Stimulated activated effector memory CD8-positive, alpha-beta T cell treated with anti-CD3 and anti-CD28 coated beads, Interleukin-12 subunit alpha, Interleukin-12 subunit beta, amount 100 ng/mL, for 72 hours (primary cell): Measurements from ENCODE around the gene ERCC1.

Experiments used
- ATAC-seq: fragments of 150-1000 bp; cut with Tn5 transposase; 2 replicates; pipeline ENCODE4 v1.10.0; 2021
- DNase-seq, 2 donors: peaks; one replicate each; pipeline ENCODE4 v3.0.0; 2021 to 2022; ENCODE audit warnings: low spot score in 2 of 2
- H3K27ac Mint-ChIP-seq: one replicate; pipeline ENCODE4 v1.8.0; 2022; ENCODE audit warnings: mild to moderate bottlenecking, mixed read lengths
- H3K36me3 Mint-ChIP-seq: one replicate; pipeline ENCODE4 v1.8.0; 2022; ENCODE audit warnings: mild to moderate bottlenecking, mixed read lengths
- H3K4me1 Mint-ChIP-seq: one replicate; pipeline ENCODE4 v1.8.0; 2022; ENCODE audit warnings: mixed read lengths
- H3K4me3 Mint-ChIP-seq: one replicate; pipeline ENCODE4 v1.8.0; 2022; ENCODE audit warnings: mild to moderate bottlenecking, mixed read lengths
- H3K9me3 Mint-ChIP-seq: one replicate; pipeline ENCODE4 v1.8.0; 2022; ENCODE audit warnings: mixed read lengths

The ERCC1 gene

GRCh38 chr19:45391346-45391745, 32.4 kb downstream of the ERCC1 start:
- H3K36me3 Mint-ChIP-seq, result peaks cover 5% of the 10 kb centered on the region
- H3K27ac Mint-ChIP-seq, result no peak overlapping the region
- ATAC-seq (peak; percentile 42), DNase-seq (no peak)
- H3K9me3 Mint-ChIP-seq, result no peaks in the 10 kb centered on the region
- H3K4me1 Mint-ChIP-seq, result no peaks in the 10 kb centered on the region
- no peak overlapping the region for H3K4me3 Mint-ChIP-seq

GRCh38 chr19:45385392-45386221, 38.1 kb downstream of the ERCC1 start:
- H3K27ac Mint-ChIP-seq, result no peak overlapping the region
- no peak for DNase-seq
- H3K4me1 Mint-ChIP-seq, result no peaks in the 10 kb centered on the region
- no peak overlapping the region for H3K4me3 Mint-ChIP-seq
- ATAC-seq, result peak; percentile 44
- H3K9me3 Mint-ChIP-seq, result no peaks in the 10 kb centered on the region
- no peaks in the 10 kb centered on the region for H3K36me3 Mint-ChIP-seq

GRCh38 chr19:45382426-45382825, 41.3 kb downstream of the ERCC1 start:
- H3K4me1 Mint-ChIP-seq, result peaks cover 11% of the 10 kb centered on the region
- H3K36me3 Mint-ChIP-seq, result no peaks in the 10 kb centered on the region
- no peaks in the 10 kb centered on the region for H3K9me3 Mint-ChIP-seq

GRCh38 chr19:45380107-45380506, 43.6 kb downstream of the ERCC1 start:
- H3K36me3 Mint-ChIP-seq, result no peaks in the 10 kb centered on the region
- H3K9me3 Mint-ChIP-seq, result no peaks in the 10 kb centered on the region
- ATAC-seq (no peak), DNase-seq (no peak)
- H3K27ac Mint-ChIP-seq, result no peak overlapping the region
- H3K4me3 Mint-ChIP-seq, result no peak overlapping the region
- peaks cover 11% of the 10 kb centered on the region for H3K4me1 Mint-ChIP-seq

More at GRCh38 chr19:45382426-45382825, 41.3 kb downstream of the ERCC1 start:
- no peak overlapping the region for H3K4me3 Mint-ChIP-seq
- peak overlapping the region; percentile 48 for H3K27ac Mint-ChIP-seq
- DNase-seq, result no peak
- no peak for ATAC-seq

GRCh38 chr19:45376045-45376724, 47.5 kb downstream of the ERCC1 start:
- Mint-ChIP-seq H3K9me3 (no peaks in the 10 kb centered on the region), H3K27ac (peak overlapping the region; percentile 64), H3K4me1 (peaks cover 11% of the 10 kb centered on the region), H3K36me3 (no peaks in the 10 kb centered on the region), H3K4me3 (no peak overlapping the region)
- ATAC-seq, result no peak
- DNase-seq, result no peak

GRCh38 chr19:45370410-45371204, 53.1 kb downstream of the ERCC1 start, which contains the start of gene ERCC2:
Gene ERCC2 (minus strand): TSS chr19:45370573. CDS start chr19:45370540, 33 bp downstream.
- DNase-seq (peak; percentile 99 to 100), ATAC-seq (peak; percentile 99)
- Mint-ChIP-seq H3K36me3 (peaks cover 6% of the 10 kb centered on the region), H3K9me3 (no peaks in the 10 kb centered on the region), H3K4me3 (peak within 1 kb of the TSS; percentile 69), H3K4me1 (peaks cover 11% of the 10 kb centered on the region), H3K27ac (peak within 1 kb of the TSS; percentile 93)

GRCh38 chr19:45368737-45369340, 54.9 kb downstream of the ERCC1 start:
- H3K4me1 Mint-ChIP-seq, result peaks cover 11% of the 10 kb centered on the region
- DNase-seq (no peak), ATAC-seq (no peak)
- H3K36me3 Mint-ChIP-seq, result peaks cover 6% of the 10 kb centered on the region
- no peaks in the 10 kb centered on the region for H3K9me3 Mint-ChIP-seq
- H3K27ac Mint-ChIP-seq, result no peak overlapping the region
- peak overlapping the region; percentile 37 for H3K4me3 Mint-ChIP-seq

- Mint-ChIP-seq H3K27ac (no peak overlapping the region), H3K4me3 (peak overlapping the region; percentile 37), H3K4me1 (peaks cover 11% of the 10 kb centered on the region), H3K9me3 (no peaks in the 10 kb centered on the region), H3K36me3 (peaks cover 6% of the 10 kb centered on the region)
- no peak for DNase-seq
- ATAC-seq, result no peak
Observed at GRCh38 chr19:45368127-45368526, 55.6 kb downstream of the ERCC1 start.

GRCh38 chr19:45364696-45365095, 59.0 kb downstream of the ERCC1 start:
- ATAC-seq (no peak), DNase-seq (no peak)
- Mint-ChIP-seq H3K9me3 (no peaks in the 10 kb centered on the region), H3K36me3 (peaks cover 7% of the 10 kb centered on the region), H3K27ac (no peak overlapping the region), H3K4me3 (no peak overlapping the region), H3K4me1 (peaks cover 6% of the 10 kb centered on the region)

GRCh38 chr19:45363861-45364459, 59.8 kb downstream of the ERCC1 start:
- H3K4me1 Mint-ChIP-seq, result peaks cover 4% of the 10 kb centered on the region
- ATAC-seq, result no peak
- DNase-seq, result no peak
- no peak overlapping the region for H3K4me3 Mint-ChIP-seq
- peaks cover 15% of the 10 kb centered on the region for H3K36me3 Mint-ChIP-seq
- no peaks in the 10 kb centered on the region for H3K9me3 Mint-ChIP-seq
- no peak overlapping the region for H3K27ac Mint-ChIP-seq

GRCh38 chr19:45362291-45362690, 61.4 kb downstream of the ERCC1 start:
- no peak overlapping the region for H3K4me3 Mint-ChIP-seq
- no peak for DNase-seq
- H3K36me3 Mint-ChIP-seq, result peaks cover 26% of the 10 kb centered on the region
- H3K4me1 Mint-ChIP-seq, result no peaks in the 10 kb centered on the region
- H3K27ac Mint-ChIP-seq, result peak overlapping the region; percentile 32
- ATAC-seq, result no peak
- H3K9me3 Mint-ChIP-seq, result no peaks in the 10 kb centered on the region

- H3K9me3 Mint-ChIP-seq, result no peaks in the 10 kb centered on the region
- ATAC-seq (no peak), DNase-seq (no peak)
- H3K4me3 Mint-ChIP-seq, result no peak overlapping the region
- no peaks in the 10 kb centered on the region for H3K4me1 Mint-ChIP-seq
- peak overlapping the region; percentile 32 for H3K27ac Mint-ChIP-seq
- peaks cover 26% of the 10 kb centered on the region for H3K36me3 Mint-ChIP-seq
Observed at GRCh38 chr19:45361608-45362007, 62.1 kb downstream of the ERCC1 start.

- ATAC-seq (no peak), DNase-seq (no peak)
- H3K36me3 Mint-ChIP-seq, result peaks cover 32% of the 10 kb centered on the region
- H3K27ac Mint-ChIP-seq, result peak overlapping the region; percentile 63
- no peak overlapping the region for H3K4me3 Mint-ChIP-seq
- H3K4me1 Mint-ChIP-seq, result no peaks in the 10 kb centered on the region
- H3K9me3 Mint-ChIP-seq, result no peaks in the 10 kb centered on the region
Observed at GRCh38 chr19:45358213-45358792, 65.4 kb downstream of the ERCC1 start.

- Mint-ChIP-seq H3K36me3 (peaks cover 32% of the 10 kb centered on the region), H3K9me3 (no peaks in the 10 kb centered on the region), H3K4me1 (no peaks in the 10 kb centered on the region), H3K27ac (no peak overlapping the region), H3K4me3 (no peak overlapping the region)
- ATAC-seq (no peak), DNase-seq (no peak)
Observed at GRCh38 chr19:45357445-45357783, 66.3 kb downstream of the ERCC1 start.
